ENCODE measurements around the gene ZNF552. TPM values are rescaled to one million over a fixed set of nuclear protein-coding genes. Genes with fewer than 3 reads are reported as not detected.
"Not testable (repeated sequence)": the region's sequence is repeated elsewhere in the genome, so short reads cannot be mapped to it uniquely, and the experiment has no call there.

ZNF552 gene
- polyA plus RNA-seq (ENCODE audit: insufficient read length in 4 of 4), result 10 to 100 TPM in 3 of 4 donors, 1 to 10 TPM in 1; 6.3 to 27.4 (median 18.0) TPM

DNA sequence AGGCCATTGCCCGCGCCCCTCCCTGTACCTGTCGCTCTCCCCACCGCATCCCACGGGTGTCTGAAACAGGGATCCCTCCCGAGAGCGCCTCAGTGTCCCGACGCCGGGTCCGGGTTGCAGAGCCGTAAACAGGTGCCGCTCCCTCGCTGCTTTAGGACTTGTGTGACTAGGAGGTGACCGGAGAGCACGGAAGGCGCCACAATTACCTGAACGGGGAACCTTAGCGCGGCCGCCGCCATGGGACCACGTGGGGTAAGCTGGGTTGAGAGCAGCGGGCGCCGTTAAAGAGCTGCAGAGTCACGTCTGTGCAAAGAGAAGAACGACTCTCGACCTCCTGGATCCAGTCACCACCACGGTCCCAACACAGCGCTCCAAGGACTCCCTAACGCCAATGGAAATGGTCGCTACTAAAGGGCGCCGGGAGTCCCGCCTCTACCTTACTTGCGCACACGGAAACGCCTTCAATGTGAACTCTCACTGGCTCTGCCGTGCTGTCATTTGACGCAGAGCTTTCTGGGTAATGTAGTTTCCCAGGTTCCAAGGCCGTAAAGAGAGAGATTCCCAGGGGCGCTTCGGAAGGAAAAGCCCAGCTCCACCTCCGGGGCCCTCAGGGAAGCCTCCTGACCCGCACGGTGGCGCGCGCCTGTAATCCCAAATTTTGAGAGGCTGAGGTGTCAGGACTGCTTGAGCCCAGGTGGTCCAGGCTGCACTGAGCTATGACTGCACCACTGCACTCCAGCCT lies at the start of gene ZNF552:
TSS of gene ZNF552 (minus strand) at position 409 of the 742 bp plus-strand sequence. CDS start at position 239, 170 bp downstream.
- DNase-seq (ENCODE audit: low read depth in 4 of 4, low spot score in 3 of 4), result peak; percentile 78 to 88 (median 84)

- DNase-seq (ENCODE audit: low read depth in 4 of 4, low spot score in 3 of 4), result not testable (repeated sequence)
Measured at GRCh38 chr19:57862351-57862750, 47.6 kb upstream of the ZNF552 start.

GRCh38 chr19:57854117-57854516 lies 39.4 kb upstream of the ZNF552 start:
- not testable (repeated sequence) for DNase-seq (ENCODE audit: low read depth in 4 of 4, low spot score in 3 of 4)

DNA sequence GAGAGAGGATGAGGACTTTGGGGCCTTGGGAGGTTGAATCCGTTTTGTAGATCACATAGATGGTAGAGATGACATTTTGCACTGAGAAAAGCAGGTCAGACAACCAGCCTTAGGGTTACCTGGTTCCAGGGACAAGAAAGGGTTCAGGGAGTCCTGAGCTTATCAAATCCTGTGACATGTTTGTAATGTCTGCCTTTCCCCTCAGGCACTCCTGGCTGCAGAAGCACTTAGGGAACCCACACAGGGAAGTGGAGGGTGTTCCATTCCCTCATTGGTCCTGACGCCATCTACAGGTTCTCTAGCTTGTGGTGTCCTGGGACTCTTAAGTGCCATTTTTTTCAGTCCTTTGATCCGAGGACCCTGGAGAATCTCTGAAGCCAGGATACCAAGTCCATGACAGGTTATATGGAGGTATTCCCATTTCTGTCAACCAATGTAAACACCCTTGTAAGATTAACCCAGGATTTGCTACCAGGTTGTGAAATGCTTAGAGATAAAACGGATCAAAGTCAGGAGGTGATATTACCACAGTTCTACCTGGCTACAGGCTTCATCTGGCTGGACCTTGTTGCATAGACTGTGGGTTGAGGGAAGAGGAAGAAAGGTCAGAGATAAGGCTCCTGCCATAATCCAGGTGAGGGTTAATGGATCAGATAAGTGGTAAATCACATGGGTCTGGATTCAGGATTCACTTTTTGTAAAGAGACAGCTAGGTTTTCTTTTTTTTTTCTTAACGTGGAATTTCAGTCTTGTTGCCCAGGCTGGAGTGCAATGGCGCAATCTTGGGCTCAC lies 37.3 kb upstream of the ZNF552 start:
- DNase-seq (ENCODE audit: low read depth in 4 of 4, low spot score in 3 of 4), result not testable (repeated sequence)

DNA sequence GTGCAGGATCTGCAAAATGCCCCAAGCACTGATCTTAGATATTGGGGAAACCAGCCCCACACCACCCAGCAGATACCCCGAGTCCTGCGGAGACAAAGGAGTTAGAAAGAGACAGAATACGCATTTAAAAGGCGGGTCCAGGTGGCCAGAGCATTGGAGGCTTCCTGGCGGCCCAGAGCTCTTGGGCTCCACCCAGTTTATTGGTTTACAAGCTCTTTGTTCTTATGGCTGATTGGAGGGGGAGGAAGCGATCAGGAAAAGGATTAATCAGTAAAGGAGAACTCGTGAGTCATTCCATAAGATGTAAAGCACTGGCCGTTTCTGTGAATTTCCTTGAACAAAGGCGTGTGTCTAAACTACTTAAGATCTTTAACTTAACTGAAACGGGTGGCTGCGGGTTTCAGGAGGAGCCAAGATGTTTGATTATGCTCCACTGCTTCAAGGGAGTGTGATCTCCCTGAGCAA lies 35.9 kb upstream of the ZNF552 start:
- peak in 2 of 4 donors; percentile 27 to 33 for DNase-seq (ENCODE audit: low read depth in 4 of 4, low spot score in 3 of 4)

GRCh38 chr19:57849666-57850473 lies 35.2 kb upstream of the ZNF552 start, which contains the start of gene ZNF587:
Gene ZNF587, plus strand, starts transcription at chr19:57849859. Its CDS starts 180 bp downstream, at chr19:57850039.
- DNase-seq (ENCODE audit: low read depth in 4 of 4, low spot score in 3 of 4), result peak in 3 of 4 donors; percentile 54 to 74 (median 59)

GRCh38 chr19:57849162-57849665 lies 34.5 kb upstream of the ZNF552 start:
- DNase-seq (ENCODE audit: low read depth in 4 of 4, low spot score in 3 of 4), result not testable (repeated sequence)

DNA sequence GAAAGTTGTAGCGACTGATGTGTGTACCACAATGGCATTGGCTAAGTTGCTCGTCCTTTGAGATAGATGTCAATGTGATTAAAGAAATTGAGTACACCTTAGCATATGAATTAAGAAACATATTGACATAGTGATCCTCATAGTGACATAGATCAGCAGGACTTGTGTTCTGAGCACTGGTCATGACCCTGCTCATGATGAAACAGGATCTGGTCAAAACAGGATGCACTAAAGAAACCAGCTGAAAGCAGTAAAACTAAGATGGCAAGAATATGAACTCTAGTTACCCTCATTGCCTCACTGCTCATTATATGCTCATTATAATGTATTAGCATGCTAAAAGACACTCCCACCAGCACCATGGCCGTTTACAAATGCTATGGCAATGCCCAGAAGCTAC lies 32.5 kb upstream of the ZNF552 start:
- DNase-seq (ENCODE audit: low read depth in 4 of 4, low spot score in 3 of 4), result not testable (repeated sequence)

DNA sequence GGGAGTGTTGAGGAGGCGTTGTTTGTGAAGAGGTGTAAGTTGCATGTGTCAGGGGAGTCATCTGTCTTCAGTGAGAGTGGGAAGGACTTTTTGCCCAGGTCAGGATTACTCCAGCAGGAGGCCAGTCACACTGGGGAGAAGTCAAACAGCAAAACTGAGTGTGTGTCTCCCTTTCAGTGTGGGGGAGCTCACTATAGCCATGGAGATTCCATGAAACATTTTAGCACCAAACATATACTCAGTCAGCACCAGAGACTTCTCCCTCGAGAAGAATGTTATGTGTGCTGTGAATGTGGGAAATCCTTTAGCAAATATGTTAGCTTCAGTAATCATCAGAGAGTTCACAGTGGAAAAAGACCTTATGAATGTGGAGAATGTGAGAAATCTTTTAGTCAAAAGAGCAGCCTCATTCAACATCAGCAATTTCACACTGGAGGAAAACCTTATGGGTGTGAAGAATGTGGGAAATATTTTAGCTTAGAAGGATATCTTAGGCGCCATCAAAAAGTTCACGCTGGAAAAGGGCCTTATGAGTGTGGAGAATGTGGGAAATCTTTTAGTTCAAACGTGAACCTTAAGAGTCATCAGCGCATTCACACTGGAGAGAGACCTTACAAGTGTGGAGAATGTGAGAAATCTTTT lies 26.5 kb upstream of the ZNF552 start:
- no peak for DNase-seq (ENCODE audit: low read depth in 4 of 4, low spot score in 3 of 4)

- not testable (repeated sequence) for DNase-seq (ENCODE audit: low read depth in 4 of 4, low spot score in 3 of 4)
Measured at GRCh38 chr19:57838622-57839191, 24.0 kb upstream of the ZNF552 start.

DNA sequence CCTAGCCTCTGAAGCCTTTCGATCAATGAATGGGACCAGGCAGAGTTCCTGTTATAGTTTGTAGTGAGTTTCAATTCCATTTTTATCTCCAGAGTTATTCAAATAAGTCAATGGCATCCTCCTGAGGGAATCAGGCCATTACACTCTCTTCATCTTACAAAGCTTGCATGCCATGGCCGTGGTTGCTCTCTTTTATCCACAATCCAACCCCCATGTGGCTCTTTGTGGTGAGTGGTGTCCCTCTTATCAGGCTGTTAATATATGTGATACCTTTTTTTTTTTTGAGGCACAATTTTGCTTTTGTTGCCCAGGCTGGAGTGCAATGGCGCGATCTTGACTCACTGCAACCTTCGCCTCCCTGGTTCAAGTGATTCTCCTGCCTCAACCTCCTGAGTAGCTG lies 22.3 kb upstream of the ZNF552 start:
- DNase-seq (ENCODE audit: low read depth in 4 of 4, low spot score in 3 of 4), result not testable (repeated sequence)

GRCh38 chr19:57830071-57830602 lies 15.4 kb upstream of the ZNF552 start, which contains the start of gene ZNF587B:
Gene ZNF587B, plus strand, starts transcription at chr19:57830299. Its CDS starts 230 bp downstream, at chr19:57830529.
- DNase-seq (ENCODE audit: low read depth in 4 of 4, low spot score in 3 of 4), result no peak

GRCh38 chr19:57829316-57829715 lies 14.6 kb upstream of the ZNF552 start:
- no peak for DNase-seq (ENCODE audit: low read depth in 4 of 4, low spot score in 3 of 4)

- DNase-seq (ENCODE audit: low read depth in 4 of 4, low spot score in 3 of 4), result no peak
Measured at GRCh38 chr19:57825511-57825910, 10.8 kb upstream of the ZNF552 start.

- not testable (repeated sequence) for DNase-seq (ENCODE audit: low read depth in 4 of 4, low spot score in 3 of 4)
Measured at GRCh38 chr19:57823608-57824007, 8.9 kb upstream of the ZNF552 start.

- not testable (repeated sequence) for DNase-seq (ENCODE audit: low read depth in 4 of 4, low spot score in 3 of 4)
Measured at GRCh38 chr19:57823155-57823554, 8.4 kb upstream of the ZNF552 start.

GRCh38 chr19:57821501-57821900 lies 6.8 kb upstream of the ZNF552 start:
- DNase-seq (ENCODE audit: low read depth in 4 of 4, low spot score in 3 of 4), result not testable (repeated sequence)

- not testable (repeated sequence) for DNase-seq (ENCODE audit: low read depth in 4 of 4, low spot score in 3 of 4)
Measured at GRCh38 chr19:57821095-57821494, 6.4 kb upstream of the ZNF552 start.

DNA sequence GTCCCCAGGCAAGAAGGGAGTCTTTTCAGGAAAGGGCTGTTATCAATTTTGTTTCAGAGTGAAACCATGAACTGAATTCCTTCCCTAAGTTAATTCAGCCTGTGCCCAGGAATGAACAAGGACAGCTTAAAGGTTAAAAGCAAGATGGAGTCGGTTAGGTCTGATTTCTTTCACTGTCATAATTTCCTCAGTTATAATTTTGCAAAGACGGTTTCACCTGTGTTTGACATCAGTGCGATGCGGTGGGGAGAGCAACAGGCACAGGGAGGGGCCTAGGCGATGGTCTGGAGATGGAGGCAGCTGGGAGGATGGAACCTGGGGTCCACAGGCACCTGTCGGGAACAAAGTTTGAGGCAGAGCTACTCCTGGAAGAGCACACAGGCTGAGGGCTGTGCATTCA lies 5.9 kb upstream of the ZNF552 start:
- no peak for DNase-seq (ENCODE audit: low read depth in 4 of 4, low spot score in 3 of 4)
